LNCAP (cell line): ENCODE results near the gene BRAT1.

Source experiments
- TF ChIP-seq, protein P1 (sequence below): fragments of 450-650 bp; IDR thresholded peaks from 2 replicates; pipeline ENCODE4 v1.5.1; 2017; ENCODE audit warnings: mild to moderate bottlenecking

BRAT1 gene

DNA sequence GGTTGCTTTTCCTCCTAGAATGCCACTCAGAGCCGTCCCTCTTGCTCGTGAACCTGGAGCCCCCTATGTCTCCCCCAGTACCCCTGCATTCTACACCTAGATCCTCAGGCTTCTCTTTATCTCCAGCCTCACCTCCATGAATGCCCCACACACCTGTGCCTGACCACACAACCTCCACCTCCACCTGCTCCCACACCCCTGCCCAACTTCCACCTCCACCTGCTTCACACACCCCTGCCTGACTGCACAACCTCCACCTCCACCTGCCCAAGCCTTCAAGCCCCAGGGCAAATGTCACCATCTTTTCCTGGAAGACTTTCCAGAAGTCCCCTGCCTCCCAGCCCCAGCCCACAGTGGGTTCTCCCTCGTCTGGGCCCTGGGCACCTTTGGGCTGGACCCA is 42.6 kb downstream of the BRAT1 start:
- TF ChIP-seq, protein P1, sequence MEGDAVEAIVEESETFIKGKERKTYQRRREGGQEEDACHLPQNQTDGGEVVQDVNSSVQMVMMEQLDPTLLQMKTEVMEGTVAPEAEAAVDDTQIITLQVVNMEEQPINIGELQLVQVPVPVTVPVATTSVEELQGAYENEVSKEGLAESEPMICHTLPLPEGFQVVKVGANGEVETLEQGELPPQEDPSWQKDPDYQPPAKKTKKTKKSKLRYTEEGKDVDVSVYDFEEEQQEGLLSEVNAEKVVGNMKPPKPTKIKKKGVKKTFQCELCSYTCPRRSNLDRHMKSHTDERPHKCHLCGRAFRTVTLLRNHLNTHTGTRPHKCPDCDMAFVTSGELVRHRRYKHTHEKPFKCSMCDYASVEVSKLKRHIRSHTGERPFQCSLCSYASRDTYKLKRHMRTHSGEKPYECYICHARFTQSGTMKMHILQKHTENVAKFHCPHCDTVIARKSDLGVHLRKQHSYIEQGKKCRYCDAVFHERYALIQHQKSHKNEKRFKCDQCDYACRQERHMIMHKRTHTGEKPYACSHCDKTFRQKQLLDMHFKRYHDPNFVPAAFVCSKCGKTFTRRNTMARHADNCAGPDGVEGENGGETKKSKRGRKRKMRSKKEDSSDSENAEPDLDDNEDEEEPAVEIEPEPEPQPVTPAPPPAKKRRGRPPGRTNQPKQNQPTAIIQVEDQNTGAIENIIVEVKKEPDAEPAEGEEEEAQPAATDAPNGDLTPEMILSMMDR, result no peak

DNA sequence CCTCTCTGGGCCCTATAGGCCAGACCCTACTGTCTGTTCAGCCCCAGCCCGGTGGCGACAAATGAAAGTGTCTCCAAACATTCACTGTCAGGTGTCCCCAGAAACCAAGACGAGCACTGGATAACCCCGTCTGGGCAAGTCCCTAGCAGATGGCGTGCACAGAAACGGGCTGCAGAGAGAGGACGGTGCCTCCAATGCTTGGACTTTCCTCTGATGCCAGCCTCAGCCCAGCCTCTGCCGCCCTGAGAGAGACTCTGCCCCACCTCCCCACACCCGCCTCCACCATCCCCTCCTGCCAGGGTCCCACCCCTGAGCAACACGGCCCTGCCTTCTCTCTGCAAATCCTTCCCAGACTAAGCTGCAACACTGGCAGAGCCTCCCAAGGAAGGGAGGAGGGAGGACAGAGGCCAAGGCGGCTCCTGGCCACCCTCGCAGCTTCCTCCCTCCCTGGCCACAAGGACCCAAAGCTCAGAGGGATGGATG is 43.1 kb downstream of the BRAT1 start:
- TF ChIP-seq, protein P1, result no peak

DNA sequence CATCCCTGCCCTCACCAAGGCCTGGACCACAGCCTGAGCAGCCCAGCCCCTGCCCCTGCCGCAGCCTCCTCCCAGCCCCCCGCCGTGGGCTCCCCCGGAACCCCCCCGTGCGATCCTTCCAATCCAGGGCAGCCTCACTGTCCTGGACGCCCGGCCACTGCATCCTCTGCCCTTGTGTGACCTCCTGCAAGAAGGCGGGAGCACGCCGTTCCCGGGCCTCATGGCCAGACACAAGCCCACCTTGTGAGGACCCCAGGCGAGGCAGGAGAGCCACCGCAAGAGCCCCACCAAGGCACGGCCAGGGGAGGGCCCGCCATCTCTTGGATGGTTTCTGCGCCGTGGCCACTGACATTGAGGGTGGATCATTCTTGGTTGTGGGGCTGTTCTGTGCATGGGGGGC is 43.6 kb downstream of the BRAT1 start:
- TF ChIP-seq, protein P1, result no peak

DNA sequence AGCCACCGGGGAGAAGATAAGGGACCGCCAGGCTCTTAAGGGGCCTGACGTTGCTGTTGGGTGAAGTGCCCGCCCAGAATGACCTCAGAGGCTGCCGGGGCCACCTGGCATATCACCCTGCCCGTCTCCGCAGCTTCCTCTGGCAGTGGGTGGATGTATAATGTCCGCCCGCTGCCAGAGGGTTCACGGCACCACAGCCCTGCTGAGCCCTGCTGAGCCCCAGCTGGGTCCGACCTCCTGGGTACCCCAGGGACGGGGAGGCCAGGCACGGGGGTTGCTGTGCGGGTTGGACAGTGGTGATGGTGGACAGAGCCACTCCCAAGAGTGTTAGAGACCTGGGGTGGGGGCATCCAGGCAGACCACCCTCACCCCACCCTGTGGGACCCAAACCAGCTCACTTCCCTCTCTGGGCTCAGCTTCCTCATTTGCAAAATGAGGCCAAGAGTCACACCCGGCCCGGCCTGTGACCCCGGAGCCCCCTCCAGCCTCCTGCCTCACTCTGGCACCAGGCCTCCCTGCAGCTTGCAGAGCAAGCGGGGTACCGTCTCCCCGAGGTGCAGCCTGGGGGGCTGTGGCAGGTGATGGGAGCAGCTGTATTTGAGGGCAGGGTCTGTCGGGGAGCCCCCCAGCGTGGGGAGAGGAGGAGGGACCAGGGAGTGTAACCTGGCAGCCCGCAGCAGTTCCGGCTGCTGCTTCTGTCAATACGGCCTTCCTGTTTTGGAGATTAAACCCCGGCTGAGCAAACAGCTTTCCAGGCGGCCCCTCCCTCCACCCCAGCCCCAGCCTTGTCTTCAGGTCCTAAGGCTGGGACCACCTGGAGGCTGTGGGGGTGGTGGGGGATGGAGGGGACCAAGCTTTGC is 44.2 kb downstream of the BRAT1 start:
- TF ChIP-seq, protein P1, result no peak

DNA sequence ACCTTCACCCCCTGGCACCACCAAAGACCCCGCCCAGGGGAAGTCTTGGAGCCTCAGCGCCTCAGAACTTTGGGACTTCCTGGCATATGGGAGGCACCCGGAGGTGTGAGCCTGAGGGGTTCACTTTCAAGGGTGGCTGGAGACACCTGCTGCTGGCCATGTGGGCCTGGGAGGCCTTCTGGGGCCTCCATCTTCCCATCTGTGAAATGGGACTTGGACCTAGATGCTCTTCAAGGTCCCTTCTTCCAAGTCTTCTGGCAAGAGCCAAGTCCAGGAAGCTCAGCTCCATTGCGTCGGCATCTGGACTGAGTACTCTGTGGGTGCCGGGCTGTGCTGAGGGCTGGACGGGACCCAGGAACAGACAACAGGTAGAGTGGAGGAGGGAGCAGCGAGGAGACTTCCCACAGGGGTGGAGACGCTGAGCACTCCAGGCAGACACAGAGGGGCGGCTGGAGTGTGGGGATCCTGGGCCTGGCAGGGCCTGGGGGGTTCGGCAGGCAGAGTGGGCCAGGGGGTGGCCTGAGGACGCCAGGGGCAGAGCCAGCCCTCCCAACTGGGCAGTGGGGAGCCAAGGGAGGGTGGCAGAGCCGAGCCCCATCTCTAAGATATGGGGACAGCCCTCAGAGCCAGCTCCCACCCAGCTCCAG is 45.1 kb downstream of the BRAT1 start:
- TF ChIP-seq, protein P1, result no peak

DNA sequence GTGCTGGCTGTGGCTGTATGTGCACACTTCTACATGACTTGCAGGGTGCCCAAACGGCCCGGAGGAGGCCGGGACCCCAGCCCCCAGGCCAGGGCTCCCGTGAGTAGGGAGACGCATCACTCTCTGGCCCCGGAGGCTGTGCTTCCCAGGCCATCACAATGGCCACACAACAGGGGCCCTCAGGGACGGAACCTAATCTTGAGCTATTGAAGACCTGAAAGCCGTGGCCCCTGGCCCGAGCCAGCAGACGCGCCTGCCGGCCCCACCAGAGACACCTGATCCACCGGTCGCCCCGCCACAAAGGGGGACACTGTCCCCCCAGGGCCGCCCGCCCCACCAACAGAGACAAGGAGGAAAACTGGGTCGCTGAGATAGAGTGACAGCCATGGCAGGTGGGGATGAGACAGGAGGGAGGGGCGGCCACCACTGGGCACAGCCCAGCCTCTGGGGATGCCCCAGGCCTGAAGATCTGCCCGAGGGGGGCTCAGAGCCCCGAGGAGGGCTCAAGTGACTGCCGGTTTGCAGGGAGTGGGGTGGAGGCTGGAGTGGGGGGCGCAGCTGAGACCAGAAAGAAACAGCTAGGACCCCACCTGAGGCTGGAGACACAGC is 45.9 kb downstream of the BRAT1 start:
- TF ChIP-seq, protein P1, result no peak

DNA sequence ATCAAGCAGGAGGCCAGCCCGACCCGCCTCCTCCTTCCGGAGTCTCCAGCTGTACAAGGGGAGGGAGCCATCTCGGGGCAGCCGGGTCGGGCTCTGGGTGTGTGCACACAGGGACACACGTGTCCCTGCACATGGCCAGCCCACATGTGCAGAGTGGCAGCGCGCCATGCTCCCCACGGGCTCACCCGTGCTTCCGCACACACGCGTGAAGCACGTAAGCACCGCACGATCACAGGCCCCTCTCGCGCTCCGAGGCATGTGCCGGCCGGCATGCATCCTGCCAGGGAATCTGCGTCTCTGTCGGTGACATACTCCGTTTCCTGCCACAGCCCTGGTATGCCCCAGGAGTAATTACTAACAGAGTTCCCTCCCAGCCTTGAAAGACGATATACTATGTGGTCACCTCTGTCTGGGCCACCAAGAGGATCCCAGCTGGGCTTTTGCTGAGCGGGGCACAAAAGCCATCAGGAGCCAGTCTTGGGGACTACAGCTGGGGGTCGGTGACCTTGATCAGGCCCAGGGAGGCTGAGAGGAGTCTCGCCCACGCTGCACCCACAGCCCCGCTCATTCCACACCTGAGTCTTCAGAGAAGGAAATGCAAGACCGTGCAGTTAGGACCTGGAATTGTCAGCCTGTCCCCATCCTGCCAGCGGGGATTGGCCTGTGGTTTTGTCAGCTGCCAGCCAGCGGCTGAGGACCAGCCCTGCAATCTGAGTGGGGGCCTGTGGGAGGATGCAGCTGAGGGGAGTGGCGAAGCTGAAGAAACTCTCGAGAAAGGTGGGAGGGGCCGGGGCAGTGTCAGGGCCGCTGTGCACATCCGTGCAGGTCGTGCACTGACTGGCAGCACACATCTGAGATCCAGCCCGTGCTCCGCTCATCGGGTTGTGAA is 46.8 kb downstream of the BRAT1 start:
- TF ChIP-seq, protein P1, result no peak
